Loucy (cell line): Measurements from ENCODE around the gene ZNF665.

Experiments used
- EZH2phosphoT487 ChIP-seq: fragments of 200-600 bp; IDR thresholded peaks from 2 replicates; pipeline ENCODE4 v1.6.1; 2018; ENCODE audit warnings: antibody characterized with exemption, mild to moderate bottlenecking, moderate library complexity, borderline replicate concordance
- TF ChIP-seq, protein P1 (sequence below): fragments of 200-600 bp; sonication (generic); conservative IDR thresholded peaks from 2 replicates; pipeline ENCODE4 v1.5.1; 2014; ENCODE audit warnings: mild to moderate bottlenecking, antibody characterized with exemption, low read length

DNA sequence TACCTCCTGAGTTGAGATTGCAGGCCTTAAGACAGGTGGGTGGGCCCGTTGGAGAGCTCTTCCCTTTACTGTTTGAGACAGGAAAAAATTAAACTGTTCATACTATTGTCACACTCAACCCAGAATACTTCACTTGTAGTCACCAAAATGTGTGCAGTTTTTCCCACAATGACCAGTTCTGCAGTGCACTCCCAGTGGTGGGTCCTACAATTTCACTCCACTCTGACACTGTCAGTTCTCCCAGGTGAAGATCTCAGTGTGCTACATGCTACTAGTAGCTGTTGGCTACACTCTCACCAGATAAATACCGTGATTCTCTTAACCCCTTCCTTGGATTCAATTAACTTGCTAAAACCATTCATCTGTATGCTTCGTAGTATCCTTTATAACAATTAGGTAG lies 2.9 kb downstream of the ZNF665 start:
- TF ChIP-seq, protein P1, sequence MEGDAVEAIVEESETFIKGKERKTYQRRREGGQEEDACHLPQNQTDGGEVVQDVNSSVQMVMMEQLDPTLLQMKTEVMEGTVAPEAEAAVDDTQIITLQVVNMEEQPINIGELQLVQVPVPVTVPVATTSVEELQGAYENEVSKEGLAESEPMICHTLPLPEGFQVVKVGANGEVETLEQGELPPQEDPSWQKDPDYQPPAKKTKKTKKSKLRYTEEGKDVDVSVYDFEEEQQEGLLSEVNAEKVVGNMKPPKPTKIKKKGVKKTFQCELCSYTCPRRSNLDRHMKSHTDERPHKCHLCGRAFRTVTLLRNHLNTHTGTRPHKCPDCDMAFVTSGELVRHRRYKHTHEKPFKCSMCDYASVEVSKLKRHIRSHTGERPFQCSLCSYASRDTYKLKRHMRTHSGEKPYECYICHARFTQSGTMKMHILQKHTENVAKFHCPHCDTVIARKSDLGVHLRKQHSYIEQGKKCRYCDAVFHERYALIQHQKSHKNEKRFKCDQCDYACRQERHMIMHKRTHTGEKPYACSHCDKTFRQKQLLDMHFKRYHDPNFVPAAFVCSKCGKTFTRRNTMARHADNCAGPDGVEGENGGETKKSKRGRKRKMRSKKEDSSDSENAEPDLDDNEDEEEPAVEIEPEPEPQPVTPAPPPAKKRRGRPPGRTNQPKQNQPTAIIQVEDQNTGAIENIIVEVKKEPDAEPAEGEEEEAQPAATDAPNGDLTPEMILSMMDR: 0 out of 2 replicates have a peak, but pooled peaks have one; percentile 22
- TF ChIP-seq EZH2phosphoT487: no peak
